K562 (cell line): Measurements from ENCODE around the gene DPEP3. TPM values are rescaled to one million over a fixed set of nuclear protein-coding genes. Genes with fewer than 3 reads are reported as not detected.

Experiments
- CTCFL ChIP-seq: IDR thresholded peaks from 2 replicates; pipeline ENCODE4 v1.6.1; 2011; ENCODE audit warnings: borderline replicate concordance, low read depth, mild to moderate bottlenecking, moderate library complexity, low read length; ENCODE audit not compliant: insufficient read depth, poor library complexity, severe bottlenecking
- DMBX1 ChIP-seq: fragments of 250-450 bp; sonication (Bioruptor Pico); IDR thresholded peaks from 2 replicates; pipeline ENCODE4 v1.8.0; 2022; ENCODE audit warnings: inconsistent platforms, mild to moderate bottlenecking, moderate library complexity, borderline replicate concordance
- FOSL1 ChIP-seq: fragments of 200-800 bp; sonication (Bioruptor generic); conservative IDR thresholded peaks from 2 replicates; pipeline ENCODE4 v1.6.1; 2016; ENCODE audit warnings: missing genetic modification characterization, missing compliant biosample characterization
- FOXJ2 ChIP-seq: fragments of 200-800 bp; sonication (Bioruptor generic); IDR thresholded peaks from 2 replicates; pipeline ENCODE4 v1.6.1; 2016; ENCODE audit warnings: missing genetic modification characterization, missing compliant biosample characterization
- JUNB ChIP-seq: fragments of 450-650 bp; formaldehyde crosslinking; conservative IDR thresholded peaks from 2 replicates; pipeline ENCODE4 v1.4.0; 2020; ENCODE audit warnings: mild to moderate bottlenecking
- KDM2B ChIP-seq: fragments of 250-450 bp; sonication (Bioruptor Pico); IDR thresholded peaks from 2 replicates; pipeline ENCODE4 v1.8.0; 2021; ENCODE audit warnings: mild to moderate bottlenecking, moderate library complexity
- KLF16 ChIP-seq: IDR thresholded peaks from 2 replicates; pipeline ENCODE4 v1.6.1; 2016; ENCODE audit warnings: antibody characterized with exemption
- LARP7 ChIP-seq: fragments of 450-650 bp; IDR thresholded peaks from 2 replicates; pipeline ENCODE4 v1.6.1; 2016
- NFE2L1 ChIP-seq: fragments of 450-650 bp; IDR thresholded peaks from 2 replicates; pipeline ENCODE4 v1.6.1; 2016; ENCODE audit warnings: missing genetic modification characterization, low read depth, mild to moderate bottlenecking, missing compliant biosample characterization, moderate library complexity, borderline replicate concordance
- NKRF ChIP-seq: fragments of 450-650 bp; IDR thresholded peaks from 2 replicates; pipeline ENCODE4 v1.6.1; 2016; ENCODE audit warnings: borderline replicate concordance
- NONO ChIP-seq, 2 experiments: fragments of 200-400 bp in 1 of 2; fragments of 450-650 bp in 1 of 2; formaldehyde crosslinking in 1 of 2; IDR thresholded peaks; 2 replicates each; pipeline ENCODE4 v1.6.1; 2017; ENCODE audit warnings: low read depth in 2 of 2, mild to moderate bottlenecking in 2 of 2, moderate library complexity in 2 of 2, low read length in 1 of 2
- PHF20 ChIP-seq: fragments of 450-650 bp; IDR thresholded peaks from 2 replicates; pipeline ENCODE4 v1.6.1; 2018; ENCODE audit not compliant: partially characterized antibody
- PYGO2 ChIP-seq: fragments of 450-650 bp; IDR thresholded peaks from 2 replicates; pipeline ENCODE4 v1.6.1; 2016; ENCODE audit warnings: mild to moderate bottlenecking, missing genetic modification characterization, moderate library complexity, missing compliant biosample characterization
- SIX5 ChIP-seq, 2 experiments: IDR thresholded peaks; 2 replicates each; pipeline ENCODE4 v1.6.1; 2011; ENCODE audit warnings: low read length in 2 of 2, borderline replicate concordance in 1 of 2, low read depth in 1 of 2, mild to moderate bottlenecking in 1 of 2, moderate library complexity in 1 of 2; ENCODE audit not compliant: insufficient read depth in 1 of 2
- SMAD4 ChIP-seq: fragments of 250-450 bp; sonication (Bioruptor Pico); conservative IDR thresholded peaks from 2 replicates; pipeline ENCODE4 v1.8.0; 2021; ENCODE audit warnings: inconsistent platforms, mild to moderate bottlenecking, moderate library complexity
- SP1 ChIP-seq: sonication (generic); formaldehyde crosslinking; IDR thresholded peaks from 2 replicates; pipeline ENCODE4 v1.8.1; 2022; ENCODE audit warnings: mild to moderate bottlenecking, missing genetic modification reagents
- TOE1 ChIP-seq, 2 experiments: fragments of 450-650 bp in 1 of 2; sonication (generic) in 1 of 2; formaldehyde crosslinking in 1 of 2; IDR thresholded peaks; 2 replicates each; pipeline versions ENCODE4 v1.7.1 to v1.8.0; 2016 to 2022; ENCODE audit warnings: borderline replicate concordance in 2 of 2, mild to moderate bottlenecking in 2 of 2, antibody characterized with exemption in 1 of 2, inconsistent platforms in 1 of 2, low read depth in 1 of 2, missing genetic modification reagents in 1 of 2, moderate library complexity in 1 of 2
- ZEB2 ChIP-seq: fragments of 450-650 bp; IDR thresholded peaks from 2 replicates; pipeline ENCODE4 v1.6.1; 2016
- ZFPM2 ChIP-seq: fragments of 250-450 bp; sonication (Bioruptor Pico); IDR thresholded peaks from 2 replicates; pipeline ENCODE4 v1.5.1; 2022; ENCODE audit warnings: mild to moderate bottlenecking
- ZNF184 ChIP-seq: sonication (generic); formaldehyde crosslinking; IDR thresholded peaks from 2 replicates; pipeline ENCODE4 v1.5.0; 2020; ENCODE audit warnings: missing genetic modification reagents
- ZSCAN32 ChIP-seq: fragments of 450-650 bp; formaldehyde crosslinking; IDR thresholded peaks from 2 replicates; pipeline ENCODE4 v1.4.0; 2020; ENCODE audit warnings: mild to moderate bottlenecking, moderate library complexity
- polyA plus RNA-seq, 8 experiments: library from polyadenylated mRNA; depleted of rRNA in 4 of 8; stranded (reverse) in 5 of 8; unstranded in 3 of 8; fragments of >200 nt; fragmentation: Nextera tagmentation in 2 of 8; fragmentation: Illumina TruSeq in 1 of 8; extraction: Ambion mirVana in 2 of 8; extraction: Trizol in 1 of 8; gene quantifications; 2 replicates each; pipeline versions ENCODE4 v1.2.1 to v1.2.3, GENCODE V29; 2011 to 2014; ENCODE audit warnings: inconsistent platforms in 1 of 8, missing spikeins in 1 of 8
- total RNA-seq, 7 experiments: library from RNA; depleted of rRNA in 6 of 7; stranded (reverse); fragments of >200 nt in 6 of 7; fragmentation: Illumina TruSeq in 2 of 7; extraction: Trizol in 2 of 7; gene quantifications; 2 replicates each; pipeline versions ENCODE4 v1.2.1 to v1.2.3, GENCODE V29; 2011 to 2021; ENCODE audit warnings: low replicate concordance in 1 of 7
- TF ChIP-seq, protein P1 (sequence below): fragments of 450-650 bp; formaldehyde crosslinking; IDR thresholded peaks from 2 replicates; pipeline ENCODE4 v1.4.0; 2022; ENCODE audit warnings: missing genetic modification characterization

DPEP3 gene
- total and polyA plus RNA-seq, 9 of the 15 experiments (the other 6 are each of a cell fraction or from before 2014, with no cell fraction given) = not detected

DNA sequence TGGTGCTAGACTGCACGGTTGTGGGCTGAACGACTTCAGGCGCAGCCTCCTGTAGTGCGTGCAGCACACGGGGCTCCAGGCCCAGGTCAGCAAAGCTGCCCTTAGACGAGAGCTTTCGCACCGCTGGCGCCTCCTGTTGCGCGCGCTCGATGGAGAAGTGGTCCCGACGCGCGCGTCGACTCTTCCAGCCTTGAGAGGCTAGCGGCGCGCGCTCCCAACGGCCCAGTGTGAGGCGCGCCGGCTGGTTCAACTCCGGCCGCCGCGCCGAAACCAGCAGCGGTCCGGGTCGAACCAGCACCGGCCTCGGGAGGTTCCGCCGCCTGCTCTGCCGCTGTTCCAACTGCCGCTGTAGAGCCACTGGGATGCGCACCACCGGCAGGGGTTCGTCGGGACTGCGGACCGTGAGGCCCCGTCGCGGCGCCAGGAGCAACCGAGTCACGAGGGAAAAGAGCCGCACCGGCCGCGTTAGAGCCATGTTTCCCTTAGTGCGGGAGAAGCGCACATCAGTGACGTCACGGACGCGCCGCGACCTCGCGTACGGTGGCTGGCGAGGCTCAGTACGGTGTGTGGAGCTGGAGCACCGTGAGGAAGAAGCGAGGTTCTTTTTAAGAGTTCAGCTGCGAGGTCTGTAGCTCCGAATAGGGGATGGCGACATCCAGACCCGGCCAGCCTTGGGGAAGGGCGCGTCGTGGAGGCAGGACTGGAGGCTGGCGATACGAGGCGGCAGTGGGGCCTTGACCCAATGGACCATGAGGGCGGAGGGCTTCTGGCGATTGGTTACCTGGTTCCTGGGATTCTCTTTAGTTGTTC, 42.6 kb upstream of the DPEP3 start, which contains the start of the genes DDX28 and DUS2 (continued):
- TF ChIP-seq TOE1 (IDR thresholded peaks at IDR 0.05; ENCODE audit: borderline replicate concordance) (peak; percentile 93; the same call in 1 of the 2 replicates), TOE1 (CRISPR knock-in tag; IDR thresholded peaks at IDR 0.05; ENCODE audit: borderline replicate concordance, low read depth) (no peak), NONO (IDR thresholded peaks at IDR 0.05; ENCODE audit: low read depth in 2 of 2, low read length in 1 of 2) (peak in 1 of 2 experiments; percentile 22; a peak in 1 of 4 replicates), ZFPM2 (CRISPR knock-in tag) (no peak), SMAD4 (CRISPR knock-in tag) (0 out of 2 replicates have a peak, but pooled peaks have one; percentile 34), PYGO2 (no peak), DMBX1 (CRISPR knock-in tag) (0 out of 2 replicates have a peak, but pooled peaks have one; percentile 29), NFE2L1 (tag) (no peak), CTCFL (peak; percentile 2), ZEB2 (peak; percentile 12; the same call in 1 of the 2 replicates), SP1 (CRISPR knock-in tag) (peak; percentile 82), FOSL1 (tag) (0 out of 2 replicates have a peak, but pooled peaks have one; percentile 42), KDM2B (CRISPR knock-in tag) (no peak), KLF16 (peak; percentile 81), FOXJ2 (tag) (no peak), JUNB (CRISPR knock-in tag) (no peak), LARP7 (no peak), PHF20 (peak; percentile 98), SIX5 (IDR thresholded peaks at IDR 0.05; ENCODE audit: borderline replicate concordance in 1 of 2, insufficient read depth in 1 of 2, low read depth in 1 of 2, low read length in 2 of 2) (peak; percentile 29 to 48; a peak in 3 of 4 replicates), ZSCAN32 (no peak), NKRF (peak; percentile 97), ZNF184 (CRISPR knock-in tag) (0 out of 2 replicates have a peak, but pooled peaks have one; percentile 9)
- TF ChIP-seq, protein P1, sequence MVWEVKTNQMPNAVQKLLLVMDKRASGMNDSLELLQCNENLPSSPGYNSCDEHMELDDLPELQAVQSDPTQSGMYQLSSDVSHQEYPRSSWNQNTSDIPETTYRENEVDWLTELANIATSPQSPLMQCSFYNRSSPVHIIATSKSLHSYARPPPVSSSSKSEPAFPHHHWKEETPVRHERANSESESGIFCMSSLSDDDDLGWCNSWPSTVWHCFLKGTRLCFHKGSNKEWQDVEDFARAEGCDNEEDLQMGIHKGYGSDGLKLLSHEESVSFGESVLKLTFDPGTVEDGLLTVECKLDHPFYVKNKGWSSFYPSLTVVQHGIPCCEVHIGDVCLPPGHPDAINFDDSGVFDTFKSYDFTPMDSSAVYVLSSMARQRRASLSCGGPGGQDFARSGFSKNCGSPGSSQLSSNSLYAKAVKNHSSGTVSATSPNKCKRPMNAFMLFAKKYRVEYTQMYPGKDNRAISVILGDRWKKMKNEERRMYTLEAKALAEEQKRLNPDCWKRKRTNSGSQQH (CRISPR knock-in tag) = no peak
